HEK293T (cell line): ENCODE data around the gene RFX4.

Experiments
- ARNT ChIP-seq: fragments of 450-650 bp; IDR thresholded peaks from 2 replicates; pipeline ENCODE4 v1.6.1; 2017; ENCODE audit warnings: mild to moderate bottlenecking
- BHLHE40 ChIP-seq: fragments of 450-650 bp; IDR thresholded peaks from 2 replicates; pipeline ENCODE4 v1.6.1; 2016; ENCODE audit warnings: mild to moderate bottlenecking, moderate library complexity, borderline replicate concordance
- CTBP1 ChIP-seq: fragments of 450-650 bp; IDR thresholded peaks from 2 replicates; pipeline ENCODE4 v1.6.1; 2016; ENCODE audit warnings: borderline replicate concordance
- FOXA1 ChIP-seq: fragments of 450-650 bp; IDR thresholded peaks from 2 replicates; pipeline ENCODE4 v1.6.1; 2016; ENCODE audit warnings: mild to moderate bottlenecking
- FOXM1 ChIP-seq: fragments of 450-650 bp; IDR thresholded peaks from 2 replicates; pipeline ENCODE4 v1.6.1; 2017; ENCODE audit warnings: mild to moderate bottlenecking, borderline replicate concordance
- HDGF ChIP-seq: fragments of 450-650 bp; IDR thresholded peaks from 2 replicates; pipeline ENCODE4 v1.6.1; 2017; ENCODE audit warnings: antibody characterized with exemption, borderline replicate concordance
- L3MBTL2 ChIP-seq: fragments of 450-650 bp; conservative IDR thresholded peaks from 2 replicates; pipeline ENCODE4 v1.6.1; 2016; ENCODE audit warnings: mild to moderate bottlenecking
- LEF1 ChIP-seq: fragments of 450-650 bp; IDR thresholded peaks from 2 replicates; pipeline ENCODE4 v1.6.1; 2017; ENCODE audit warnings: mild to moderate bottlenecking, borderline replicate concordance
- NFRKB ChIP-seq: fragments of 450-650 bp; IDR thresholded peaks from 2 replicates; pipeline ENCODE4 v1.6.1; 2016; ENCODE audit warnings: mild to moderate bottlenecking, moderate library complexity
- SP1 ChIP-seq: fragments of 450-650 bp; IDR thresholded peaks from 2 replicates; pipeline ENCODE4 v1.6.1; 2017
- SUZ12 ChIP-seq: fragments of 450-650 bp; IDR thresholded peaks from 2 replicates; pipeline ENCODE4 v1.6.1; 2016; ENCODE audit warnings: mild to moderate bottlenecking
- TARDBP ChIP-seq: fragments of 450-650 bp; IDR thresholded peaks from 2 replicates; pipeline ENCODE4 v1.6.1; 2016
- ZNF384 ChIP-seq: fragments of 450-650 bp; IDR thresholded peaks from 2 replicates; pipeline ENCODE4 v1.6.1; 2016
- TF ChIP-seq, protein P1 (sequence below): fragments of 450-650 bp; IDR thresholded peaks from 2 replicates; pipeline ENCODE4 v1.6.1; 2016

DNA sequence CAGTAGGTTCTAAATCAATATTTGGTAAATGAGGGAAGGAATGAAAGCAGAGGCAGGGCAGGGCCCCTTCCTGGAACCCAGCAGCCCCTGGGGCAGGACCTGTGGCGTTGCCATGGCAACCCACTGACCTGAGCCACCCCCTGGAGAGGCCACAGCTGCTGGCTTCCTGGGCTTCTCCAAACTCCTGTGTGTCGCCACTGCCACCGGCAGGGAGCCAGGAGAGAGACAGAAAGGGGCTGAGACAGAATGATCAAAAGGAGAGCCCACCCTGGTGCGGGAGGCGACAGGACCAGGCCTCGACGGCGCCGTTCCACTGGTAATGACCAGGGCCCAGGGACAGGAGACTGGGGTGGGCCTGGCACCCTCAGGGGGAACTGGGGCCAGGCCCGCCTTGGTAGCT, 18.2 kb downstream of the RFX4 start:
- TF ChIP-seq FOXM1 (no peak), FOXA1 (no peak), HDGF (no peak), TARDBP (no peak), ZNF384 (no peak), CTBP1 (no peak), BHLHE40 (no peak), SUZ12 (no peak), ARNT (no peak), NFRKB (no peak), LEF1 (no peak), SP1 (no peak), L3MBTL2 (no peak)
- TF ChIP-seq, protein P1, sequence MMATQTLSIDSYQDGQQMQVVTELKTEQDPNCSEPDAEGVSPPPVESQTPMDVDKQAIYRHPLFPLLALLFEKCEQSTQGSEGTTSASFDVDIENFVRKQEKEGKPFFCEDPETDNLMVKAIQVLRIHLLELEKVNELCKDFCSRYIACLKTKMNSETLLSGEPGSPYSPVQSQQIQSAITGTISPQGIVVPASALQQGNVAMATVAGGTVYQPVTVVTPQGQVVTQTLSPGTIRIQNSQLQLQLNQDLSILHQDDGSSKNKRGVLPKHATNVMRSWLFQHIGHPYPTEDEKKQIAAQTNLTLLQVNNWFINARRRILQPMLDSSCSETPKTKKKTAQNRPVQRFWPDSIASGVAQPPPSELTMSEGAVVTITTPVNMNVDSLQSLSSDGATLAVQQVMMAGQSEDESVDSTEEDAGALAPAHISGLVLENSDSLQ, result no peak
